Keratinocyte (primary cell): Measurements from ENCODE around the gene PARD3B.

Source experiments
- CTCF ChIP-seq, 3 experiments: IDR thresholded peaks in 1 of 3; conservative IDR thresholded peaks in 1 of 3; optimal IDR thresholded peaks in 1 of 3; 2 replicates in 2 of 3; 3 replicates in 1 of 3; pipeline versions ENCODE3 to v1.5.1; 2011; ENCODE audit warnings: low read length in 3 of 3, mild to moderate bottlenecking in 3 of 3, moderate library complexity in 2 of 3, control low read depth in 1 of 3, inconsistent platforms in 1 of 3; ENCODE audit not compliant: insufficient read depth in 2 of 3; ENCODE audit errors: extremely low read depth in 1 of 3
- EZH2 ChIP-seq: IDR thresholded peaks from one replicate; pipeline ENCODE4 v1.6.1; 2012; ENCODE audit warnings: inconsistent platforms, mild to moderate bottlenecking, low read length, moderate library complexity

- TF ChIP-seq EZH2 (no peak), CTCF (optimal IDR thresholded peaks at IDR 0.05 in 1 of 3, IDR thresholded peaks at IDR 0.05 in 1 of 3, conservative IDR thresholded peaks at IDR 0.05 in 1 of 3; ENCODE audit: extremely low read depth in 1 of 3, insufficient read depth in 2 of 3, low read length in 3 of 3) (no peak)
Measured at GRCh38 chr2:204732019-204732418, 186.7 kb downstream of the PARD3B start.
